Astrocyte of the cerebellum (primary cell): ENCODE measurements around the gene IGFBP2.

Source experiments
- DNase-seq: peaks from one replicate; pipeline ENCODE4 v3.0.0-alpha.2; 2011; ENCODE audit warnings: low read depth
- H3K4me3 ChIP-seq: 2 replicates; pipeline ENCODE4 v1.5.1; 2011; ENCODE audit warnings: mild to moderate bottlenecking, low read depth, low read length, moderate library complexity
- in situ Hi-C: cut with HindIII; loops from 2 replicates; pipeline ENCODE4 v1.10.0; 2017; ENCODE audit warnings: low sequenced_read_pairs
- TF ChIP-seq, protein P1 (sequence below): IDR thresholded peaks from 2 replicates; pipeline ENCODE4 v1.5.1; 2012; ENCODE audit warnings: low read length, low read depth, moderate library complexity, mild to moderate bottlenecking; ENCODE audit errors: missing control alignments

The IGFBP2 gene

DNA sequence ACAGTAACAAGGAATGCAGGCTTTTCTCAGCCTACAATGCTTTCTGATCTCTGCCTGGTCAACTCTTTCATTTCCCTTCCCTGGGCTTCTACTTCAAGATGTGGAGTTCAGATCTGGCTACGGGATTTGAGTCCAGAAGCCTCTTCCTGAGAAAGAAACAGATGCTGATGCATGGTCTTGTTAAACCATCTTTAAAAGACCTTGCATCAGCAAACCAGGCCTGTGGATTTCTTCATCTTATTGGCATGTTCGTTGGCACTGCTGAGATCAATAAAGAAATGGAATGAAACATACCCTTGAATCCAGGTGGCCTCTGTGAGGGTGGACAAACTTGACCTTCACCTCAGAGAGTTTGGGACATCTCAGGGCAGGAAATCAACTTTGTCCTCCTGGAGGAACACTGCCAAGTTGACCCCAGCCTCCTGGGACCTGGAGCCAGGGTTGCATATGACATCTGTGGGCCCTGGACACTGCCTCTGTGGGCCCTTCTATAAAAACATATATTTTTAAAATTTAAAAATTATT lies 21.4 kb downstream of the IGFBP2 start:
- no peak for DNase-seq
- H3K4me3 ChIP-seq, result no peak overlapping the region
- in situ Hi-C loops, result loop anchor here (5.0 kb wide), 1 partner anchor 137 kb away; no protein-coding TSS in a partner anchor
- TF ChIP-seq, protein P1, sequence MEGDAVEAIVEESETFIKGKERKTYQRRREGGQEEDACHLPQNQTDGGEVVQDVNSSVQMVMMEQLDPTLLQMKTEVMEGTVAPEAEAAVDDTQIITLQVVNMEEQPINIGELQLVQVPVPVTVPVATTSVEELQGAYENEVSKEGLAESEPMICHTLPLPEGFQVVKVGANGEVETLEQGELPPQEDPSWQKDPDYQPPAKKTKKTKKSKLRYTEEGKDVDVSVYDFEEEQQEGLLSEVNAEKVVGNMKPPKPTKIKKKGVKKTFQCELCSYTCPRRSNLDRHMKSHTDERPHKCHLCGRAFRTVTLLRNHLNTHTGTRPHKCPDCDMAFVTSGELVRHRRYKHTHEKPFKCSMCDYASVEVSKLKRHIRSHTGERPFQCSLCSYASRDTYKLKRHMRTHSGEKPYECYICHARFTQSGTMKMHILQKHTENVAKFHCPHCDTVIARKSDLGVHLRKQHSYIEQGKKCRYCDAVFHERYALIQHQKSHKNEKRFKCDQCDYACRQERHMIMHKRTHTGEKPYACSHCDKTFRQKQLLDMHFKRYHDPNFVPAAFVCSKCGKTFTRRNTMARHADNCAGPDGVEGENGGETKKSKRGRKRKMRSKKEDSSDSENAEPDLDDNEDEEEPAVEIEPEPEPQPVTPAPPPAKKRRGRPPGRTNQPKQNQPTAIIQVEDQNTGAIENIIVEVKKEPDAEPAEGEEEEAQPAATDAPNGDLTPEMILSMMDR, result no peak

DNA sequence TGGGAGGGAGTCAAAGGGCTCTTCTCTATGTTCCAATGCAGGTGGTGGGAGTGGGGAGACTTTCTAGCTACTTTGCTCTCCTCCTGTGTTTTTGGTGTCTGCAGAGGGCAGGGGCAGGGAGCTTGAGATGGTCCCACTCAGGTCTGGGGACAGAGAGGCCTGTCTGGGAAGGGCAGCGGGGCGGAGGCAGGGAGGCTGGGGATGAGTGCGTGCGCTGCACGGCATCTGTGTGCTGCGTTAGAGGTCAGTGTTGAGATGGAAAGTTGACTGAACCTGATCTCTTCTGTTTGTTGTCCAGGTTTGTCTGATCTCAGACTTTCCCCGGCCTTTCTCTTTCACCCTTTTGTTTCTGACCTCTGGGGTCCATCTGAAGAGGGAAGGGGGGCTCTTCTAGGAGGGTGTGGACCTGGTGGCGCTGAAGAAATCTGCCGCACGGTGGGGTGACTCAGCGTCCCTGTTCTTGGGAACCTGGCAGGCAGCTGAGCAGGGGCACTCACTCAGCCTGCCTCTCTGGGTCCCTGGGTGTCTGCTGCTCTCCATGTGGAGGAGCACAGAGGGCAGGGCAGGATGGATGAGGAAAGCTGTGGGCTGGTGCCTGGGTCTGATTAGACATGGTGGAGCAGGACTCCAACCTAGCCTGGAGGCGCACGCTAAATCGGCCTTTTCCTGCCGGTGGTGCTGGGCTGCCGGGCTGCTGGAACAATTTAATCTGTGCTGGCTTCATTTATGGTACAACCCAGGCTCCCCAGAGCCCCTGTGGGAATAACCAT lies 24.1 kb downstream of the IGFBP2 start:
- H3K4me3 ChIP-seq, result no peak overlapping the region
- in situ Hi-C loops, result no loop called here
- TF ChIP-seq, protein P1, result no peak
- no peak for DNase-seq

DNA sequence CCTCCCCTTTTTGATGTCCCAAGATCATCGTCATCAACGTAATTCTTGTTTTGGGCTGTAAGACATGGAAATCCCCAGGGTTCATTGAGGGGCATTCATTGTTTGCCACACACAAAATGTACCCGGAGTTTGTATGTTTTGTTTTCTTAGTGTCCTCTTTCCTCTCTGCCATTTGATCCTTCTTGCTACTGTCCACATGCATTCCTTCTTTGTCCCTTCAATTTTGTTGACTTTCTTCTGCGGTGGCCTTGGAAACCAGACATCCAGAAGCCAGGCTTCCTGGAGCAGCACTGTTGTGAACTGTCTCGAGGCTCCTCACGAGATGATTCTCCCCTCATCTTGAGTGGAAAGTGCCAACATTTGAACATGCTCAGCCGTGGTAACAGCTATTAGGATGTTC lies 24.8 kb downstream of the IGFBP2 start:
- DNase-seq, result no peak
- in situ Hi-C loops, result no loop called here
- TF ChIP-seq, protein P1, result no peak
- no peak overlapping the region for H3K4me3 ChIP-seq

DNA sequence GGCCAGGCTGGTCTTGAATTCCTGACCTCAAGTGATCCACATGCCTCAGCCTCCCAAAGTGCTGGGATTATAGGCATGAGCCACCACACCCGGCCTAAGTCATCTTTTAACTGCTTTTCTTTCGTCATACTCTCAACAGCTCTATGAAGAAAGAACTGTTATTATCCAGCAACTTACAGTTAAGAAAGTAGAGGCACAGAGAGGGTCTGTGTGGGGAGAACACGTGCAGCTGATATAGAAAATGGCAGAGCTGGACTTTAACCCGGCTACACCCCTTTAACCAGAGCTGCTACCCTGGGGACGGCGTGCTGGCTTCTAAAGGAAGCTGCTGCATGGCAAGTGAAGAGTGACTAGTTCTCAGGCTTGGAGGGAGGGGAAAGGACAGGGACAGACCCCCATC lies 25.5 kb downstream of the IGFBP2 start:
- no peak overlapping the region for H3K4me3 ChIP-seq
- no peak for DNase-seq
- in situ Hi-C loops, result no loop called here
- TF ChIP-seq, protein P1, result no peak

DNA sequence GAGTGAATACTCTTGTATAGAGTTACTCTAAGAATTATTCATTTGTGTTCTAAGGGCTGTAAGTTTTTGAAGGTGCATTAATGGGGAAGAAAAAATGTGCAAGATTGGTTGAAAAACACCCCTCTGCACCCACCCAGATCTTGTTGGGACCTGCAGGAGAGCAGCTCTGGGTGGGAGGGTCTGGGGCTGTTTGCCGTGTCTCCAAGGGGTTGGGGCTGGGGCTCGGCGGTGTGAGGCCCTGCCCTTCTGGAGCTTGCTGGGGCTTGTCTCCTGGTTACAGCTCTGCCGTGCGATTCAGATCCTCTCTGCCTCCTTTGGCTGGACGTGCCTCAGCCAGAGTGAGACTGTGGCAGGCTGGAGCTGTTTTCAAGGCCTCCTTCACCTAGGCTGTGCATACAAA lies 26.1 kb downstream of the IGFBP2 start:
- in situ Hi-C loops, result no loop called here
- no peak overlapping the region for H3K4me3 ChIP-seq
- TF ChIP-seq, protein P1, result no peak
- DNase-seq, result no peak

DNA sequence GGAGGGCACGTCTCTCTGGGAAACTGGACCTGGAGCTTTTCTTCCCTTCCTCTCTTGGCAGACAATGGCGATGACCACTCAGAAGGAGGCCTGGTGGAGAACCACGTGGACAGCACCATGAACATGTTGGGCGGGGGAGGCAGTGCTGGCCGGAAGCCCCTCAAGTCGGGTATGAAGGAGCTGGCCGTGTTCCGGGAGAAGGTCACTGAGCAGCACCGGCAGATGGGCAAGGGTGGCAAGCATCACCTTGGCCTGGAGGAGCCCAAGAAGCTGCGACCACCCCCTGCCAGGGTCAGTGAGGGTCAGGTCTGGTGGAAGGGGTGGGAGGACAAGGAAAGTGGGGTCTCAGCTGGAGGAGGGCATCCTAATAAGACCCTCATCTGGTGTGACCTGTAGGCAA lies 27.3 kb downstream of the IGFBP2 start:
- H3K4me3 ChIP-seq, result no peak overlapping the region
- TF ChIP-seq, protein P1, result no peak
- in situ Hi-C loops, result no loop called here
- DNase-seq, result no peak
